NCI-H226 (cell line): Measurements from ENCODE around the gene EZH2.

Source experiments
- DNase-seq: peaks from one replicate; pipeline ENCODE4 v3.0.0-alpha.2; 2015

Gene EZH2

DNA sequence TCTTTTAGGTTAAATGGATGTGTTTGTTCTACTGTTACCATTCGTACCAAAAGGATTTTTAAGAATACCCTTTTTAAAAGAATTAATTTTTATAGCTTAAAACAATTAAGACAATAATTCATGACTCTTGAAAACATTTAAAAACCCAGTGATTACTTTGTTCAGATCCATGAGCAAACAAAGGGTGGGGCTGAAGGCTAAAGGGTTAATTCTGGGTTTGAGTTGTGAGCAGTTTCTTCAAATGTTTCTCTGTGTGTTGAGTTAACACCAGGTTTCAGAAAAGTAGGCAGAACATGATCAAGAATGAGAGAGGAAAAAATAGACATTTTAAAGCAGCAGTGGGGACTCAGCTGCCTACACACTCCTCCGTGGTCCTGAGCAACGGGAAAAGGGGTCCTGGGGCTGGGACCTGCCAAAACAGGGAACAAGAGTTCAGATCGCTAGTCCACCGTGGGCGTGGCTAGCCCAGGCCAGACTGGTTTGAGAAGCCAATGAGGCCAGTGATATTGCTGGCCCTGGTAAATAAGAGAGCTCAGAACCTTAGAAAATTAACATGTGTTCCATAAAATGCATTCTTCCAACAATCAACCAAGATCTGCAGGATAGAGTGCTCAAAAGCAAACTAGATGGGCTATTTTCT lies 14.9 kb upstream of the EZH2 start:
- no peak for DNase-seq

DNA sequence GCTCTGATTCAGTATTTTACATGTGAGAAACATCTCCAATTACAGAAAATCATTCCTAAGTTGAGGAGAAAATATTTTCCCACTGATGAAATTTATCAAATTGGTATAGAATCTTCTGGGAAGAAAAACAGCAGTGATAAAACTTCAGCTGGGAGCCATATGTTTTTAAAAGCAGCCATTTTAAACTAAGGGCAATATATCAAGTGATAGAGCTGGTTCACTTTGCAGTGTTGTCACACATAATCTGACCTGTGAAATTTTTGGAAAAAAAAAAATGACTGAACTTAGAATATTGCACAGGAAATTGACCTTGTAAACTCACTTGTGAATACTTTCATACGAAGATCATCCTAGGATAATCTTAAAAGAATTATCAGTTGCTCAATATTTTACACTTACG lies 10.5 kb upstream of the EZH2 start:
- no peak for DNase-seq

DNA sequence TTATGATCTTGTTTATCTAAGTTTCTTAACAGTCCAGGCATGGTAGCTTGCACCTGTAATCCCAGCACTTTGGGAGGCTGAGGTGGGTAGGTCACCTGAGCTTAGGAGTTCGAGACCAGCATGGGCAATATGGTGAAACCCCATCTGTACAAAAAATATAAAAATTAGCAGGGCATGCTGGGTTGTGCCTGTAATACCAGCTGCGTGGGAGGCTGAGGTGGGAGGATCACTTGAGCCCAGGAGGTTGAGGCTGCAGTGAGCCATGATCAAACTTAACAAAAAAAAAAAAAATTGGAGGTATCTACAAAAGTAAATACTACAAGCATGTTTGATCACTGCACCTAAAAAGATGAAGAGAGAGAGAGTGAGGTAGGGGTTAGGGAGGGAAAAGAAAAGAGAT lies 9.0 kb upstream of the EZH2 start:
- DNase-seq, result no peak

DNA sequence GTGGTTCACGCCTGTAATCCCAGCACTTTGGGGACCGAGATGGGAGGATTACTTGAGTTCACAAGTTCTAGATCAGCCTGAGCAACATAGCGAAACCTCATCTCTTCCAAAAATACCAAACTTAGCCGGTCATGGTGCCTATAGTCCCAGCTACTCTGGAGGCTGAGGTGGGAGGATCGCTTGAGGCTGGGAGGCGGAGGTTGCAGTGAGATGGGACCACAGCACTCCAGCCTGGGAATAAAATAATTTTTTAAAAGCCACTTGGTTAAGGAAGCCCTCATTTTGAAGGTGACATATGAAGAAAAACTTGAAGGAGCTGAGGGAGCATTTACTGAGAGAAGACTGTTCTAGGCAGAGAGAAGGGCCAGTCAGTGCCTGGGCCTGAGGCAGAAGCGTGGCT lies 4.2 kb upstream of the EZH2 start:
- no peak for DNase-seq

DNA sequence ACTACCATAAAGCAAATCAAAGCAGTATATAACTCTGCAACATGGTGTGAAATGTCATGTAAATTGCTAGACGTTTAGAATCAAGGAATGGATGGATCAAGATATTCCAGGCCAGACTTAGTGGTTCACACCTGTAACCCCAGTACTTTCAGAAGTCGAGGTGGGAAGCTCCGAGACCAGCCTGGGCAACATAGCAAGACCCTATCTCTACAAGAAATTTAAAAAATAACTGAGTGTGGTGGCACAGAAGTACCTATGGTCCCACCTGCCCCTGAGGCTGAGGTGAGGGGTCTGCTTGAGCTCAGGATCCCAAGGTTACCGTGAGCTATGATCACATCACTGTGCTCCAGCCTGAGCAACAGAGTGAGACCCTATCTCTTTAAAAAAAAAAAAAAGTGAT lies 2.8 kb upstream of the EZH2 start:
- DNase-seq, result no peak

DNA sequence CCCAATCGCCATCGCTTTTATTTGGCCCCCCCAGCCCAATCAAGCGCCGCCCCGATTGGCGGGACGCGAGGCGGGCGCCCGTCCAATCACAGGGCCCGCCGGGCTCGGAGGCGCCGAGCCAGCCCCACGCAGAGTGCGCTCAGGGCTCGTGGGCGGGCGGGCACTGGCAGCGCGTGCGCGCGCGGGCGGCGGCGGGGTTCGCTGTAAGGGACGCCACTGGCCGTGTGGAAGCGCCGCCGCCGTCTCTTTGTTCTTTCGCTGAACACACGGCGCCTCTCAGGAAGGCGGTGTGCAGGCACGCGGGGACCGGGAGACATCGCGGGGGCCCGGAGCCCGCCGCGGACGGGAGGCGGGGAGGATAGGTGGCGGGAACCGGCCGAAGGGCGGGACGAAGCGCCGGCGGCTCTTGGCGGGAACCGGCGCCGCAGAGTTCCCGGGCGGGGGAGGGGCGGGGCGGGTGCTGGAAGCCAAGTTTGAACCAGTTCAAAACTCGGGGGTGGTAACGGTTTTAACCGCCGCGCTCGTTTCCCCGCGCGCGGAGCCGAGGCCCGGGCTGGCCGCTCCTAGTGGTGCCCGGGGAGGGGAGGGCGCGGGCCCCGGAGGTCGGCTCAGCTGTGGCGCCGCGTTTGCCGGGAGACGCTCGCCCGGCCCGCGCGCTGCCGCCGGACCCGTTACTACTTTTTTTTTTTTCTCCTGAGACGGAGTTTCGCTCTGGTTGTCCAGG lies 370 bp upstream of the EZH2 start:
- DNase-seq, result peak; percentile 85

DNA sequence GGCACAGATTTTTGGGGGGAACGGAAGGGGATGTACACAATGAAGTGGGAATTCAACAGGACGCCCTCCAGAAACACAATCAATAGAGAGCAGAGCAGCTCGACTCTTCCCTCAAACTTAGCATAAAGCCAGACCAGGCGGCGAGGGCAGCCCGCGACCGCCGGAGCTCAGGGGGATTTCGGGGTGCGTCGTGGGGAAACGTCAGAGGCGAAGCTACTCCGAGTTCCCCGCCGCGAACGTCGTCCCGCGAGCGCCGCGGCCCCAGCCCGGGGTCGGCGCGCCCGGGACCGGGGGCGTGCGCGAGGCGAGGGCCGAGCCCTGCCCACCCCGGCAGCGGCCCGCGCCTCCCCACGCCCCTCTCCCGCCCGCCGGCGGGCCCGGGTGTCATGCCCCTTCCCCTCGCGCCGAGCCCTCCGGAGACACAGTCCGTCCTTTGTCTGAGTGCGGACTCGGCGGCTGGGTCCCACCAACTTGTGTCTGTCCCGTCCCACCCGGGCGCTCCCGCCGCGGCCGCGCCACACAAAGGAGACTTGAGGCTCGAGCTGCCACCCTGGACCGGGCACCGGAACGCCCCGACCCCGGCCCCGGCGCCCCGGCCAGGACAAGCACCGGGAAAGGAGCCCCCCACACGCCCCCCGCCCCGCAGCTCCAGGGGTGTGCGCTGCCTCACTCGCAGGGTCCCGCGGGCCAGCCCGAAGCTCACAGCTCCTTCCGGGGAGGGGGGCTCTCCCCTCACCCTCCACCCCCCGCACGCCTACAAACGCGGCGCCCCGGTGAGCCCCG lies 634 bp downstream of the EZH2 start:
- DNase-seq, result peak; percentile 9

DNA sequence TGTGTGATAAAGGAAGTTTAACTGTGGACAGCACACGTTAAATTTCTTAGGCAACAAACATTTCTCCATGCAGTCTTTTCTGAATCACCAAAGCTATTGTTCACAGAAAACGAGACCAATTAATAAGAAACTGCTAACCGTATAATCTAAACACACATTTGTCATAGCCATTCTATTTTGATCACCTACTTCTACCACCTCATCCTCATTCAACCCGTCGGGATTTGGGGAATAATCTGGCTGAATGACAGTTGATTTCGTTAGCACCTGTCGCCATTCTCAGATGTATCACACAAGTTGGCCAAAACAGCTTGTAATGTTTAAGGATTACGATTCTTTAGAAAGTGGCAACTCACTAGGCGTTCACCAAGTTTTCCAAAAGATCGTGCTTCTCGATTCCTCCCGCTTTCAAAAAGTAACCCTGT lies 1.2 kb downstream of the EZH2 start:
- DNase-seq, result no peak

DNA sequence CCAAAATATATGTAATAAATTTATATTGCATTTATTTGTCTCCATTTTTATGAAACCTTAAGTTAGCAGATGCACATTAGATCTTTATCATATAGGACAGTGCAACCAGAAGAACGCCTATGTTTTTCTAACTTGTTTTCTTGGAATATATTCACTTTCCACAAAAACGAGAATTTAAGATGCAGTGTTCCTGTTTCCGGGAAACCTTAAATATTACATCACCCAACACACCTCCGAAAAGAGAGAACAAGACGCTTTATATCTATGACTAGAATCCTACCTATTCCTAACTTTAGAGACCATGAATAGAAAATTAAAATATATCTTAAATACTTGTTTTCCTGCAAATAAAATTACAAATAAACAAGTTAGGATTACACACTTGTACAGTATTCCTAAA lies 1.9 kb downstream of the EZH2 start:
- no peak for DNase-seq

DNA sequence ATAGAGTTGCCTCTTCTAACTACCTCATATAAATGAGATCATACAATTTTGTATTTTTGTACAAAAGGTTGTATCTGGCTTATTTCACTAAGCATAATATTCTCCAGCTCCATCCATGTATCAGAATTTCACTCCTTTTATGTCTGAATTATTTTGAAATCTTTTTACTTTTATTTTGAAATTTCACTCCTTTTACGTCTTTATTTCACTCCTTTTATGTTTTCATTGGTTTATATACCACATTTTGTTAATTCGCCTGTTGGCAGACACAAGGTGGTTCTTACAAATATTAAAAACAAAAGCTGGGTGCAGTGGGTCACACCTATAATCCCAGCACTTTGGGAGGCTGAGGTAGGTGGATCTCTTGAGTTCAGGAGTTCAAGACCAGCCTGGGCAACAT lies 5.8 kb downstream of the EZH2 start:
- DNase-seq, result no peak

DNA sequence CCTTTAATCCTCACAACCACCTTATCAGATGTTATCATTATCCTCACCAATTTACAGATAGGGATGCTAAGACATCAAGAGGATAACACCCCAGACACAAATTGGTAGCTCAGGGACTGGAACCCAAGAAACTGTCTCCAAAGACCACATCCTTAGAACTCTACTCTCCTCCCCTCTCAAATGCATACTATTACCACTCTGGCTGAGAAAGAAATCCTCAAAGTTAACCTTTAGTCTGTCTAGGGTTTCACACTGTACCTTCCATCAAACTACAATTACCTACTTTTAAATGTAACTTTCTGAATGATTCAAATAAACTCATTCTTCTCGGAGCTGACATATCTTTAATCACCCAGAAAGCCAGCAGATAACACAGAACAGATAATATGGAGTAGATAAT lies 6.6 kb downstream of the EZH2 start:
- DNase-seq, result no peak

DNA sequence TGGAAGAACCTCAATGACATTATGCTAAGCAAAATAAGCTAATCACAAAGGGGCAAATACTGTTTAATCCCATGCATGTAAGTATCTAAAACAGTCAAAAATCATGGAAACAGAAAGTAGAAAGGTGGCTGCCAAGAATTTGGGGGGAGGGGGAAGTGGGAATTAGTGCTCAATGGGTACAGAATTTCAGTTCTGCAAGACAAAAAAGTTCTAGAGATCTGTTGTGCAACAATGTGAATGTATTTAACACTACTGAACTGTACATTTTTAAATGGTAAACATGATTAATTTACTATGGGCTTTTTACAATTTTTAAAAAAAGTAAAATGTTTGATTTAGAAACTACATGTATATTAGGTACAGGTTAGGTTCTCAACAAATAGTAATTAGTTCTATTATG lies 11.9 kb downstream of the EZH2 start:
- DNase-seq, result no peak

DNA sequence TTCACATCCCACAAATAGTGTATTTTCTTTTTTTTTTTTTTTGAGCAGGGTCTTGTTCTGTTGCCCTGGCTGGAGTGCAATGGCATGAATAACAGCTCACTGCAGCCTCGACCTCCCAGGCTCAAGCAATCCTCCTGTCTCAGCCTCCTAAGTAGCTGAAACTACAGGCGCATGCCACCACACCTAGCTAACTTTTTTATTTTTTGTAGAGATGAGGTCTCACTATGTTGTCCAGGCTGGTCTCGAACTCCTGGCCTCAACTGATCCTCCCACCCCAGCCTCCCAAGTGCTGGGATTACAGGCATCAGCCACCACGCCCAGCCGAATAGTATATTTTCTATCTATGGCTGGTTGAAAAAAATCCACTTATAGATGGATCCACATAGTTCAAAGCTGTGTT lies 12.5 kb downstream of the EZH2 start:
- DNase-seq, result no peak

DNA sequence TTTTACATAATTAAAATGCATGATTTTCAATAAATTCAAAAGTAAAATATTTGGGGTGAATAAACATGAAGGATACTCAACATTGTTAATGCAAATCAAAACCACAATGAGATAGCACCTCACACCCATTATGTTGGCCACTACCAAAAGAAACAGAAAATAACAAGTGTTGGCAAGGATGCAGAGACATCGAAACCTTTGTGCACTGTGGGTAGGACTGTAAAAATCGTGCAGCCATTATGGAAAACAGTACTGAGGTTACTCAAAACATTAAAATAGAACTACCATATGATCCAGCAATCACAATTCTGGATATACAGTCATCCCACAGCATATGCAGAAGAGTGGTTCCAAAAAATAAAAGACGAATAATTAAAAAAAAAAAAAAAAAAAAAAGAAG lies 13.1 kb downstream of the EZH2 start:
- no peak for DNase-seq

DNA sequence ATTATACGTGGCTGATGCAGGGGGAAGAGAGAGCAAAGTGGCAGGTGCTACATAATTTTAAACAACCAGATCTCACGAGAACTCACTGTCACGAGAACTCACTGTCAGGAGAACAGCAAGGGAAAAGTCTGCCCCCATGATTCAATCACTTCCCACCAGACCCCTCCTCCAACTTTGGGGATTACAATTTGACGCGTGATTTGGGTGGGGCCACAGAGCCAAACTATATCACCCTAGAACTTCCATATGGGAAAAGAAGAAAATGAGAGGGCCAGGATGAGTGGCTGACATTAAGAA lies 15.8 kb downstream of the EZH2 start:
- DNase-seq, result no peak

DNA sequence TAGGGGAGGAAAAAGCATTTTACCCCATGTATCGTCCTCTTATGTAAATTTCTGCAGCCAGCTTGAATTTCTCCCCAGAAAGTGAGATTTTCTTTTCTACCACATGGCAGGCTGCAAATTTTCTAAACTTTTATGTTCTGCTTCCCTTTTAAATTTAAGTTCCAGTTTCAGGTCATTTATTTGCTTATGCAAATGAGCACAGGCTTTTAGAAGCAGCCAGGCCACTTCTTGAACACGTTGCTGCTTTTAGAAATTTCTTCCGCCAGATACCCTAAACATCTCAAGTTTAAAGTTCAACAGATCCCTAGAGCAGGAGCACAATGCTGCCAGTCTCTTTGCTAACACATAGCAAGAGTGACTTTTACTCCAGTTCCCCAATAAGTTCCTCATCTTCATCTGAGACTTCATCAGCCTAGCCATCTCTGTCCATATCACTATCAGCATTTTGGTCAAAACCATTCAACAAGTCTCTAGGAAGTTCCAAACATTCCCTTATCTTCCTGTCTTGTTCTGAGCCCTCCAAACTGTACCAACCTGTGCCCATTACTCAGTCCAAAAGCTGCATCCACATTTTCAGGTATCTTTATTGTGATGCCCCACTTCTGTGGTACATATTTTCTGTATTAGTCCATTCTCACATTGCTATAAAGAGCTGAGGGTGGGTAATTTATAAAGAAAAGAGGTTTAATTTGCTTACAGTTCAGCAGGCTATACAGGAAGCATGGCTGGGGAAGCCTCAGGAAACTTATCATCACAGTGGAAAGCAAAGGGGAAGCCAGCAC lies 16.3 kb downstream of the EZH2 start:
- DNase-seq, result no peak

DNA sequence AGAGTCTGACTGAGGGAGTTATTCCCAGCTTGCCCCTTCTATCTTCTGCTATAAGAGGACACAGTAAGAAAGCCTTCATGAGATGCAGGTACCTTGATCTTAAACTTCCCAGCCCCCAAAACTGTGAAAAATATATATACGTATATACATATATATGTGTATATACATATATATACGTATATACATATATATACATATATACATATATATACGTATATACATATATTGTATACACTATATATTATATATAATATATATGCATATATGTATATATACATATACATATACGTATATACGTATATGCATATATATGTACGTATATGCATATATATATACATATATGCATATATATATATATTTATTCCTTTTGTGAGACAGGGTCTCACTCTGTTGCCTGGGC lies 17.7 kb downstream of the EZH2 start:
- no peak for DNase-seq

DNA sequence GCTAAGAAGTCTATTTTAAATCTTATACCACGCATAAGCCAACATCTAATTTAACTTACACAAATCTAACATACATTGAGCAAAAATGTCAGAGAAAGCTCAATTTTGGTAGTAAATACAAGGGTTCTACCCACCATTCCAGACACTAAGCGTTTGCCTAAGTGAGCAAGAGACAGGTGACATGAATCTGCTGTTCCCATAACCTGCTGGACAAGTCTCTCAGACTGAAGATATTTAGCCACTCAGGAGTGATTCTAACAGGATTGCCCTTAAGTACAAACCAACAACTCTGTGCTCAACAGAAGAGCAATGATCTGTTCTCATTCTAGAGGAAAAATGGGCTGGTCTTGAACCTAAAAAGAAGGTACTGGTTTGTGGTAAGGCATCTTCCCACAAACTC lies 18.8 kb downstream of the EZH2 start:
- no peak for DNase-seq

DNA sequence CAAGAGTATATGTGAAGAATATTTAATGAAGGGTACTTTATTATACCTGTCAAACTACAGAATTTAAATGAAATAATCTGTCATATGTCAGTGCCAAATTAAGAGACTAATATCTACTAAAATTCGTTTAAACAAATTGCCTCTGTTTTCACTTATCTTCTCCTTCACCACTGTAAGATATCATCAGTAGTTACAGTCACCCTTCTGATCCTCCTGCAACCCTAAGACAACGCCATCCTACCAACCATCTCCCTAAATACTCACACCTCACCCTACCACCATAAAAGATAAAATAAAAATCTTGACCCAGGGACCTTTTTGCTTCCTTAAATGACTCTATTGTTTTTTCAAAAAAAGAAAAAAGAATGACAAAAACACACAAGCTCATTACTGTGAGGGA lies 20.8 kb downstream of the EZH2 start:
- no peak for DNase-seq

DNA sequence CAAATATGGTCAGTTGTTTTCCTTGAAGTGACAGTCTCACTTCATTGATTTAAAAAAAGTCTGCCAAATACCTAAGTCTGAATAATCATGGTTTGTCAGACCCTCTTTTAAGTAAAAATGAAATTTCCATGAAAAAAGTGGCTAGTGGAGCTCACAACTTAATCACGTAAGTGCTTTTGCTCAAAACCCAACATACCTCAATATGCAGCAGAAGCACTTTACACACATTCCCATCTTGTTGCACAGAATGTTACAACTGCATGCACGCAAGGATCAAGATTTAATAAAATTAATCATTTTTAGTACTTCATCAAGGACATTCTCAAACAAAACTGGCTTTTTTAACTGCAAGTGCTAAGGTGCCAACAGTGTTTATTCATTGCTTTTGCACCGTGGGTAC lies 21.6 kb downstream of the EZH2 start:
- no peak for DNase-seq

DNA sequence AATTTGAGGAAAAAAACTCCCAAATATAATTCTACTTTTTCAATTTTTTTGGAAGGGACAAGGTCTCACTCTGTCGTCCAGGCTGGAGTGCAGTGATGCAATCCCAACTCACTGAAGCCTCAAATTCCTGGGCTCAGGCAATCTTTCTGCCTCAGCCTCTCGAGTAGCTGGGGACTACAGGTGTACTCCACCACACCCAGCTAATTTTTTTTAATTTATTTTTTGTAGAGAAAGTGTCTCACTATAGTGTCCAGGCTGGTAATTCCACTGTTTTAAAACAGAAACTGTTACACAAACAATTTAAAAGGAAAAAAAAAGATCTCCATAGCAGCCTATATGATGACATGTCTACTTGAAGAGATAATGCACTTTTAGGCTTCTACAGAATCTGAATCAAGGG lies 25.6 kb downstream of the EZH2 start:
- DNase-seq, result no peak

DNA sequence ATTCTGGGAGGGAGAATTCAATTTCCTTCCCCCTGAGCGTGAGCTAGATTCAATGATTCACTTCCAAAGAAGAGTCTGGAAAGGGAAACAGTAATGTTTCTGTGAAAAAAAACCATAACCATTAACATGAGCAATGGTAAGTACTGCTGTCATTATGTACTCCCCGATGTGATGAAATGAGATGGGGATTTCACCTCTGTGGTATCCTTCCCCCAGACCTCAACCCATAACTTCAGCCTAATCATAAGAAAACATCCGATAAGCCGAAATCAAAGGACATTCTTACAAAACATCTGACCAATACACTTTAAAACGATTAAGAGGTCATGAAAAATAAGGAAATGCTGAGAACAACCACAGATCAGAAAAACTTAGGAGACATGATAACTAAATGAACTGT lies 27.2 kb downstream of the EZH2 start:
- DNase-seq, result no peak

DNA sequence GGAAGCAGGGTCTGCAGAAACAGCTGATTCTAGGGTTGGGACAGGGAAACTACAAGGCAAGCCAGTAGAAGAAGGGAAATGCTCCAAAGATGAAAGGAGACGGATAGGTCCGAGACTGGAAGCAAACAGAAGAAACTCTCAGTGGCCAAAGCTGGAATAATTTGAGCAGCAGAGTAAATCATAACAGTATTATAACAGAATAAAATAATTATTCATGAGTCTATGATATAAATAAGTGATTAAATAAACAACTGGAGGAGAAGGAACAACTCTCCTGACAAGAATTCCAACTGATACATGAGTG lies 27.6 kb downstream of the EZH2 start:
- no peak for DNase-seq

DNA sequence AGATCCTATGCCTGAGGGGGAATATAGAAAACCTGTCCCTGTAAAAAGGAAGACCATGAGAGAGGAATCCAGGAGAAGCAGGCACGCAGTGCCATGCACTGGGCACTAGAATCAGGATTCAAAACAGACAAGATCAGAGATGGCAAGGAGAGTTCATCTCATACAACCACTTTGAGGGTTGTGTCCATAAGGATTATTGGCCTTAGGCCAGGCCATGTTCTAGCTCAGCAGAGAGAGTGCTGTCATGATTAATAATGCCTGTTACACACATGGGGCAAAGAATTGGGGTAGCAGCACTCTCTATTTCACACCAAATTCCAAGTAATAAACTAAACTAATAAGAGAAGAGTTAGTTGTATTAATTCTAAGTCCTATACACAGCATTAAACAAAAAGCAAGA lies 29.1 kb downstream of the EZH2 start:
- peak; percentile 5 for DNase-seq
